ENCODE data around the gene ELP2. TPM values are rescaled to one million over a fixed set of nuclear protein-coding genes. Genes with fewer than 3 reads are reported as not detected.

Gene ELP2
- total RNA-seq, 1 experiment from 2014 or later, result 100 TPM

DNA sequence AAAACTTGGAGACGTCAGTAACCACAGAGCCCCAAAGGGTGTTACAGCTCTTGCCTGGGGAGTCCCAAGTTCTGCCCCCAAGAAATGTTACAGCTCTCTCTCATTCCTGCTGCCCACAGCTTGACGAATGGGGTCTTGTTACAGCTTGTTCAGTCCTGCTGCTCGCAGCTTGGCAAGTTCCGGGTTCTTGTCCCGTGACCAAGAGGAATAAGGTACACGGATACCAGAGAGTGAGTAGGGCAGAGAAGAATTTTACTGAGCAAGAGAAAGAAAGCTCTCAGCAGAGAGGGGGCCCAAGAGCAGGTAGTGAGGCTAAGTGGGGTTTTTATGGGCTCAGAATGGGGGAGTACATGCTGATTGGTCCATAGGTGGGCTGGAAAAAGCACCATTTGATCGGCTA lies 27.8 kb upstream of the ELP2 start:
- no peaks in the 10 kb centered on the region for H3K36me3 Mint-ChIP-seq (ENCODE audit: insufficient read depth, unreplicated experiment)
- no peaks in the 10 kb centered on the region for H3K27me3 Mint-ChIP-seq (ENCODE audit: insufficient read depth, unreplicated experiment)
- no peak overlapping the region for H3K4me3 Mint-ChIP-seq (ENCODE audit: unreplicated experiment)
- POLR2A ChIA-PET, result no interaction called here
- TF ChIP-seq, protein P1, sequence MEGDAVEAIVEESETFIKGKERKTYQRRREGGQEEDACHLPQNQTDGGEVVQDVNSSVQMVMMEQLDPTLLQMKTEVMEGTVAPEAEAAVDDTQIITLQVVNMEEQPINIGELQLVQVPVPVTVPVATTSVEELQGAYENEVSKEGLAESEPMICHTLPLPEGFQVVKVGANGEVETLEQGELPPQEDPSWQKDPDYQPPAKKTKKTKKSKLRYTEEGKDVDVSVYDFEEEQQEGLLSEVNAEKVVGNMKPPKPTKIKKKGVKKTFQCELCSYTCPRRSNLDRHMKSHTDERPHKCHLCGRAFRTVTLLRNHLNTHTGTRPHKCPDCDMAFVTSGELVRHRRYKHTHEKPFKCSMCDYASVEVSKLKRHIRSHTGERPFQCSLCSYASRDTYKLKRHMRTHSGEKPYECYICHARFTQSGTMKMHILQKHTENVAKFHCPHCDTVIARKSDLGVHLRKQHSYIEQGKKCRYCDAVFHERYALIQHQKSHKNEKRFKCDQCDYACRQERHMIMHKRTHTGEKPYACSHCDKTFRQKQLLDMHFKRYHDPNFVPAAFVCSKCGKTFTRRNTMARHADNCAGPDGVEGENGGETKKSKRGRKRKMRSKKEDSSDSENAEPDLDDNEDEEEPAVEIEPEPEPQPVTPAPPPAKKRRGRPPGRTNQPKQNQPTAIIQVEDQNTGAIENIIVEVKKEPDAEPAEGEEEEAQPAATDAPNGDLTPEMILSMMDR (IDR thresholded peaks at IDR 0.05; ENCODE audit: unreplicated experiment), result no peak
- DNase-seq (ENCODE audit: unreplicated experiment), result no peak
- peaks cover 8% of the 10 kb centered on the region for H3K9me3 Mint-ChIP-seq (ENCODE audit: unreplicated experiment)
- H3K4me1 Mint-ChIP-seq (ENCODE audit: insufficient read depth, unreplicated experiment), result no peaks in the 10 kb centered on the region
- no peak overlapping the region for H3K27ac Mint-ChIP-seq (ENCODE audit: low read depth, unreplicated experiment)
- intact Hi-C loops (cut with micrococcal nuclease), result no loop called here
- no TSS peak for BruUV-seq (replicated peaks)
- CTCF ChIA-PET, result interaction anchor here (0.6 to 1.0 kb wide), 3 partner anchors 112 to 533 kb away, joined by 3 to 5 read pairs (median 3); no protein-coding TSS in a partner anchor

DNA sequence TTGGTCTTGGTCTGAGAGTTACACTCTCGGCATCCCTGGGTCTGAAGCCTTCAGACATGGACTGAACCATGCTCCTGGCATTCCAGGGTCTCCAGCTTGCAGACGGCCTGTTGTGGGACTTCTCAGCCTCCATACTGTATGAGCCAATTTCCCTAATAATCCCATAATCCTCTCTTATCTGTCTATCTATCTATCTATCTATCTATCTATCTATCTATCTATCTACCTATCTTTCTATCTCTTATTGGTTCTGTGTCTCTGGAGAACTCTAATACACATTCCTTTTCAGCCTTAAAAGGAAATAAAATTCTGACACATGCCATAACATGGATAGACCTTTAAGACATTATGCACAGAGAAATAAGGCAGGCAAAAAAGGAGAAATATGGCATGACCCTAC lies 24.9 kb upstream of the ELP2 start:
- Mint-ChIP-seq H3K4me3 (ENCODE audit: unreplicated experiment) (no peak overlapping the region), H3K27me3 (ENCODE audit: insufficient read depth, unreplicated experiment) (no peaks in the 10 kb centered on the region), H3K36me3 (ENCODE audit: insufficient read depth, unreplicated experiment) (peaks cover 11% of the 10 kb centered on the region), H3K27ac (ENCODE audit: low read depth, unreplicated experiment) (no peak overlapping the region), H3K9me3 (ENCODE audit: unreplicated experiment) (peaks cover 8% of the 10 kb centered on the region), H3K4me1 (ENCODE audit: insufficient read depth, unreplicated experiment) (no peaks in the 10 kb centered on the region)
- TF ChIP-seq, protein P1 (IDR thresholded peaks at IDR 0.05; ENCODE audit: unreplicated experiment), result no peak
- no TSS peak for BruUV-seq (replicated peaks)
- POLR2A ChIA-PET, result interaction anchor here (0.6 to 1.4 kb wide), 2 partner anchors 19 to 24 kb away, joined by 3 to 4 read pairs; partner anchors contain the start of gene SLC39A6
- intact Hi-C loops (cut with micrococcal nuclease), result no loop called here
- CTCF ChIA-PET, result no interaction called here
- DNase-seq (ENCODE audit: unreplicated experiment), result no peak

DNA sequence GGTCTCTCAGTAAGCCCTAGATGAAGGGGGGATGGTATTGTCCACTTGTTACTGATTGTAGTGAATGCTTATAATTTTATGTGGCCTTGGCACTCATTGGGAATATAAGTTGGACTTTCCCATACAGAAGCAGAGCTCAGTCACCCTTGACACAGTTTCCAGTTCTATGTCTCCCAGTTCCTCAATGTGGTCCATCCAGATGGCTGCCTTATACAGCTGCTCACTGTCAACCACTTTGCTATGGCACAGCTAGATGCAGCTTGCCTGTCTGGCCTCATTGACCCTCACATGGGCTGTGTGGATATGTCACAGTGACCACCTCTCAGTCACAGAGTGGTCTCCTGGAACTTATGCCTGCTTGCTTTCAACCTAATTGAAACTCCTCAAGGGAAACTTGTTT lies 22.2 kb upstream of the ELP2 start:
- Mint-ChIP-seq H3K4me3 (ENCODE audit: unreplicated experiment) (no peak overlapping the region), H3K9me3 (ENCODE audit: unreplicated experiment) (peaks cover 2% of the 10 kb centered on the region), H3K27me3 (ENCODE audit: insufficient read depth, unreplicated experiment) (no peaks in the 10 kb centered on the region), H3K27ac (ENCODE audit: low read depth, unreplicated experiment) (no peak overlapping the region), H3K36me3 (ENCODE audit: insufficient read depth, unreplicated experiment) (peaks cover 38% of the 10 kb centered on the region), H3K4me1 (ENCODE audit: insufficient read depth, unreplicated experiment) (no peaks in the 10 kb centered on the region)
- ChIA-PET POLR2A (interaction anchor here (1.4 kb wide), 1 partner anchor 22 kb away, joined by 4 read pairs; the partner anchor contains the start of genes ELP2 and SLC39A6), CTCF (interaction anchor here (0.6 to 0.7 kb wide), 2 partner anchors 22 to 984 kb away, joined by 3 read pairs; no protein-coding TSS in a partner anchor)
- TF ChIP-seq, protein P1 (IDR thresholded peaks at IDR 0.05; ENCODE audit: unreplicated experiment), result no peak
- intact Hi-C loops (cut with micrococcal nuclease), result no loop called here
- BruUV-seq (replicated peaks), result no TSS peak
- no peak for DNase-seq (ENCODE audit: unreplicated experiment)

DNA sequence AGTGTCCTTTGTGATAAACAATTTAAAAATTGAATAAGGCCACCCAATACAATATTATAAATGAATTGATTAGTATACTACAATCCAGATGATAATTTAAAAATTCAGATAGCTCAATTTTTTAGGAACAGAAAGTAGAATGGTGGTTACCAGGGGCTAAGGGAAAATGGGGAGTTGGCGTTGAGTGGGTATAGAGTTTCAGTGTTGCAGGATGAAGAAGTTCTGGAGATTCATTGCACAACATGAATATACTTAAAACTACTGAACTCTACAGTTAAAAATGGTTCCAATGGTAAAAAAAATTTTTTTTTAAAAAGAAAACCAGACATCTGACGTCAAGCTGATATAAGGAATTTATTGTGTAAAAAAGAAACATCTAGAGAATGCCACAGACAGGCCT lies 21.5 kb upstream of the ELP2 start:
- H3K36me3 Mint-ChIP-seq (ENCODE audit: insufficient read depth, unreplicated experiment), result peaks cover 46% of the 10 kb centered on the region
- ChIA-PET CTCF (interaction anchor here (0.6 to 1.8 kb wide), 4 partner anchors 13 to 985 kb away, joined by 3 to 8 read pairs (median 3); no protein-coding TSS in a partner anchor), POLR2A (interaction anchor here (0.6 to 1.4 kb wide), 2 partner anchors 21 to 820 kb away, joined by 3 to 4 read pairs; partner anchors contain the start of genes ELP2 and SLC39A6)
- BruUV-seq (replicated peaks), result no TSS peak
- no peak overlapping the region for H3K4me3 Mint-ChIP-seq (ENCODE audit: unreplicated experiment)
- H3K27ac Mint-ChIP-seq (ENCODE audit: low read depth, unreplicated experiment), result no peak overlapping the region
- DNase-seq (ENCODE audit: unreplicated experiment), result no peak
- TF ChIP-seq, protein P1 (IDR thresholded peaks at IDR 0.05; ENCODE audit: unreplicated experiment), result no peak
- H3K9me3 Mint-ChIP-seq (ENCODE audit: unreplicated experiment), result no peaks in the 10 kb centered on the region
- H3K4me1 Mint-ChIP-seq (ENCODE audit: insufficient read depth, unreplicated experiment), result no peaks in the 10 kb centered on the region
- H3K27me3 Mint-ChIP-seq (ENCODE audit: insufficient read depth, unreplicated experiment), result no peaks in the 10 kb centered on the region
- intact Hi-C loops (cut with micrococcal nuclease), result no loop called here
